Ascending aorta (tissue), 2 donors: Measurements from ENCODE around the gene RANBP9. TPM values are rescaled to one million over a fixed set of nuclear protein-coding genes. Genes with fewer than 3 reads are reported as not detected.

Experiments used
- DNase-seq, 2 donors: peaks; one replicate each; pipeline ENCODE4 v3.0.0-alpha.2; 2019; ENCODE audit warnings: low spot score in 2 of 2
- H3K27ac ChIP-seq, 2 donors: fragments of 200-600 bp; sonication (generic); one replicate each; pipeline ENCODE4 v1.5.1; 2016 to 2017; ENCODE audit warnings: mild to moderate bottlenecking in 1 of 2
- H3K27me3 ChIP-seq: fragments of 200-600 bp; sonication (generic); one replicate; pipeline ENCODE4 v1.5.1; 2017
- H3K36me3 ChIP-seq, 2 donors: fragments of 200-600 bp; sonication (generic); one replicate each; pipeline ENCODE4 v1.5.1; 2016
- H3K4me1 ChIP-seq, 2 donors: fragments of 200-600 bp; sonication (generic); one replicate each; pipeline ENCODE4 v1.5.1; 2016 to 2017; ENCODE audit warnings: mild to moderate bottlenecking in 1 of 2
- H3K4me3 ChIP-seq, 2 donors: fragments of 200-600 bp; sonication (generic); one replicate each; pipeline ENCODE4 v1.5.1; 2016 to 2017; ENCODE audit warnings: mild to moderate bottlenecking in 1 of 2
- H3K9me3 ChIP-seq, 2 donors: fragments of 200-600 bp; sonication (generic); one replicate each; pipeline ENCODE4 v1.5.1; 2016
- intact Hi-C: fragments of 100-400 bp; cut with DNase I; formaldehyde crosslinking; loops from one replicate; pipeline ENCODE4 v1.15.1; 2023
- total RNA-seq: library from RNA; depleted of rRNA; stranded (reverse); fragments of >200 nt; gene quantifications from one replicate; pipeline ENCODE4 v1.1.0, GENCODE V29; 2016
- TF ChIP-seq, protein P1 (sequence below), 3 experiments: fragments of 200-600 bp in 2 of 3; fragments of 450-650 bp in 1 of 3; sonication (generic) in 2 of 3; IDR thresholded peaks; one replicate each; pipeline ENCODE4 v1.5.1; 2016 to 2019; ENCODE audit warnings: antibody characterized with exemption in 3 of 3, mild to moderate bottlenecking in 1 of 3, moderate library complexity in 1 of 3

The RANBP9 gene
- total RNA-seq, 1 donor from 2014 or later = 26.3 TPM

DNA sequence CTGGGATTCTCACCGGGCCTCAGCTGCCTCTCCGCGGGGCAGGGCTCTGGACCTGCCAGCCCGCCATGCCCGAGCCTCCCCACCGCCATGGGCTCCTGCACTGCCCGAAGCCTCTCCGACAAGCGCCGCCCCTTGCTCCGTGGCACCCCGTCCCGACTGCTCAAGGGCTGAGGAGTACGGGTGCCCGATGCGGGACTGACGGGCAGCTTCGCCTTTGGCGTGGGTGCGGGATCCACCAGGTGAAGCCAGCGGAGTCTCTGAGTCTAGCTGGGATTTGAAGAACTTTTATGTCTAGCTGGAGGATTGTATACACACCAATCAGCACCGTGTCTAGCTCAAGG lies 5.3 kb upstream of the RANBP9 start:
- H3K27ac ChIP-seq = no peak overlapping the region
- DNase-seq = no peak
- H3K4me1 ChIP-seq = peaks cover 0 to 7% of the 10 kb centered on the region in 2 donors
- no peaks in the 10 kb centered on the region for H3K9me3 ChIP-seq
- H3K36me3 ChIP-seq = no peaks in the 10 kb centered on the region
- intact Hi-C loops = no loop called here
- no peak overlapping the region for H3K4me3 ChIP-seq
- H3K27me3 ChIP-seq = no peaks in the 10 kb centered on the region
- TF ChIP-seq, protein P1, sequence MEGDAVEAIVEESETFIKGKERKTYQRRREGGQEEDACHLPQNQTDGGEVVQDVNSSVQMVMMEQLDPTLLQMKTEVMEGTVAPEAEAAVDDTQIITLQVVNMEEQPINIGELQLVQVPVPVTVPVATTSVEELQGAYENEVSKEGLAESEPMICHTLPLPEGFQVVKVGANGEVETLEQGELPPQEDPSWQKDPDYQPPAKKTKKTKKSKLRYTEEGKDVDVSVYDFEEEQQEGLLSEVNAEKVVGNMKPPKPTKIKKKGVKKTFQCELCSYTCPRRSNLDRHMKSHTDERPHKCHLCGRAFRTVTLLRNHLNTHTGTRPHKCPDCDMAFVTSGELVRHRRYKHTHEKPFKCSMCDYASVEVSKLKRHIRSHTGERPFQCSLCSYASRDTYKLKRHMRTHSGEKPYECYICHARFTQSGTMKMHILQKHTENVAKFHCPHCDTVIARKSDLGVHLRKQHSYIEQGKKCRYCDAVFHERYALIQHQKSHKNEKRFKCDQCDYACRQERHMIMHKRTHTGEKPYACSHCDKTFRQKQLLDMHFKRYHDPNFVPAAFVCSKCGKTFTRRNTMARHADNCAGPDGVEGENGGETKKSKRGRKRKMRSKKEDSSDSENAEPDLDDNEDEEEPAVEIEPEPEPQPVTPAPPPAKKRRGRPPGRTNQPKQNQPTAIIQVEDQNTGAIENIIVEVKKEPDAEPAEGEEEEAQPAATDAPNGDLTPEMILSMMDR (IDR thresholded peaks at IDR 0.05) = no peak

DNA sequence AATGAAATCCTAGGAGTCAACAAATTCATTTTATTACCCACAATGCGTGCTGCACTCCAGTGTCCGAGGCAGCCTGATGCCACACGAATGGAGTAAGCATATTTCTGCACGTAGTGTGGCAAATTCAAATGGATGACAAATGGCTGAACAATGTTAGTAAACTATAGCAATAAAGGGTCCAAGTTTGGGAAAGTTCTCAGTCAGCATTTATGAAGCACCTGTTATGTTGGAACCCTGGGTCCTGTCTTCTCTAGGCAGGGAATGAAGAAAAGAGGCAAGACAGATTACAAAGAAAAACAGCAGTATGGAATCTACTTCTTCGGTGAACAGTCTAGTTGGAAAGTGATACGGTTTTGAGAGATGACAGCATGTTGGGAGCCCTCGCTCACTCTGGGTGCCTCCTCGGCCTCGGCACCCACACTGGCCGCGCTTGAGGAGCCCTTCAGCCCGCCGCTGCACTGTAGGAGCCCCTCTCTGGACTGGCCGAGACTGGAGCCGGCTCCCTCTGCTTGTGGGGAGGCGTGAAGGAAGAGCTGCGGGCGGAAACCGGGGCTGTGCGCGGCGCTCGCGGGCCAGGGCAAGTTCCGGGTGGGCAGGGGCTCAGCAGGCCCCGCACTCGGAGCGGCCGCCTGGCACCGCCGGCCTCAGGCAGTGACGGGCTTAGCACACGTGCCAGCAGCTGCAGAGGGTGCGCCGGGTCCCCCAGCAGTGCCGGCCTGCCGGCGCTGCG lies 4.8 kb upstream of the RANBP9 start:
- intact Hi-C loops = no loop called here
- no peaks in the 10 kb centered on the region for H3K27me3 ChIP-seq
- no peak for DNase-seq
- H3K4me1 ChIP-seq = peaks cover 0 to 7% of the 10 kb centered on the region in 2 donors
- TF ChIP-seq, protein P1 (IDR thresholded peaks at IDR 0.05) = no peak
- no peak overlapping the region for H3K27ac ChIP-seq
- H3K36me3 ChIP-seq = no peaks in the 10 kb centered on the region
- no peaks in the 10 kb centered on the region for H3K9me3 ChIP-seq
- no peak overlapping the region for H3K4me3 ChIP-seq

DNA sequence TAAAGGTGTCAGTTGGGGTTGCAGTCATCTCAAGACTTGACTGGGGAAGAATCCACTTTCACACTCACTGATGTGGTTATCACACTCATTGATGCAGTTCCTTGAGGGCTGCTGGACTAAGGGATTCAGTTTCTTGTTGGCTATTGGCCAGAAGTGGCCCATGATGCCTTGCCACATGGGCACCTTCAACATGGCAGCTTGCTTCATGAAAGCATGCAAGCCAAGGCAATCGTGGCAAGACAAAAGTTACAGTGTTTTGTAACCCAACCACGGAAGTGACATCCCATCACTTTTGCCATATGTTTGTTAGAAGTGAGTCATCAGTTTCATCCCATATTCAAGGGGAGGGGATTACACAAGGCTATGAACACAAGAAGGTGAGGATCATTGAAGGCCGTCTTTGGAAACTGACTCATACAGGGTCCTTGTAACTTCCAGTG lies 3.8 kb upstream of the RANBP9 start:
- DNase-seq = no peak
- TF ChIP-seq, protein P1 (IDR thresholded peaks at IDR 0.05) = no peak
- H3K9me3 ChIP-seq = no peaks in the 10 kb centered on the region
- H3K4me3 ChIP-seq = no peak overlapping the region
- H3K4me1 ChIP-seq = peaks cover 0 to 7% of the 10 kb centered on the region in 2 donors
- H3K27me3 ChIP-seq = no peaks in the 10 kb centered on the region
- no peaks in the 10 kb centered on the region for H3K36me3 ChIP-seq
- no peak overlapping the region for H3K27ac ChIP-seq
- intact Hi-C loops = no loop called here

DNA sequence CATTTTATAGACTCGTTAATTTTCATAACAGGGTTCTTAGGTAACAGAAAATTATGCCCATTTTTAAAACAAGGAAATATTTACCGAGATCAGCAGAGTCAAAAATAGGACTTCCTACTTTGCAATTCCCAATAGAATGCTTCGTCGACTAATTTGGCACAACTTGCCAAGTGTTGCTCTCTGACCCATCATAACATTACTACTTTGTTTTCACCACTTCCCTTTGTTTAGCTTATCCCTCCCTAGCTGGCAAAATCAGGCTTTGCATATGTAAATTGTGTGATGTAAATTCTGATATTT lies 914 bp upstream of the RANBP9 start:
- H3K27ac ChIP-seq = peak overlapping the region; percentile 98 to 100
- no peaks in the 10 kb centered on the region for H3K36me3 ChIP-seq
- intact Hi-C loops = loop anchor here (1.0 to 2.0 kb wide), 2 partner anchors 49 to 138 kb away; partner anchors contain the start of gene SIRT5
- peak overlapping the region; percentile 91 to 95 for H3K4me3 ChIP-seq
- no peak for DNase-seq
- H3K9me3 ChIP-seq = no peaks in the 10 kb centered on the region
- H3K27me3 ChIP-seq = no peaks in the 10 kb centered on the region
- TF ChIP-seq, protein P1 (IDR thresholded peaks at IDR 0.05) = no peak
- H3K4me1 ChIP-seq = peaks cover 0 to 15% of the 10 kb centered on the region in 2 donors

DNA sequence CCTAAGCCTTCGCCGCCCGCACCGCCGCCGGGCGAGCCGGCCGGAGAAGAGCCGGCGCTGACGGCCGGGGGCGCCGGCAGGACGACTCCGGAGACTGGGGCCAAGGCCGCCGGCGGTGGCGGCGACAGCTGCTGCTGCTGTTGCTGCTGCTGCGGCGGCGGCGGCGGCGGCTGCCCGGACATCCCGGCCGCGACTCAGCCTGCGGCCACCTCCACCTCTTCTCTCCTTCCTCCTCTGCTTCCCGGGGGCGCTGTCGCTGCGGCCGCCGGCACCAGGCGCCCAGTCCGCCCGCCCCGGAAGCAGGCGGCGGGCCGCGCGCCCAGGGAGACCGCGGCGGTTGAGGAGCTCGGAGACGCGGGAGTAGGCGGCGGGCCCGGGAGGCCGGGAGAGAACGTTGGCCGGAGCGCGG lies 307 bp downstream of the RANBP9 start:
- TF ChIP-seq, protein P1 (IDR thresholded peaks at IDR 0.05) = peak in 1 of 3 experiments; percentile 16
- intact Hi-C loops = loop anchor here (1.0 to 2.0 kb wide), 3 partner anchors 56 to 103 kb away; partner anchors contain the start of gene MCUR1
- Histone ChIP-seq H3K27me3 (no peaks in the 10 kb centered on the region), H3K36me3 (peaks cover 0 to under 1% of the 10 kb centered on the region in 2 donors), H3K27ac (peak overlapping the region; percentile 95 to 100), H3K9me3 (no peaks in the 10 kb centered on the region), H3K4me3 (peak overlapping the region; percentile 91 to 95), H3K4me1 (peaks cover 0 to 21% of the 10 kb centered on the region in 2 donors)
- no peak for DNase-seq
